OCI-LY7 (cell line): ENCODE data around the gene RBM5. TPM values are rescaled to one million over a fixed set of nuclear protein-coding genes. Genes with fewer than 3 reads are reported as not detected.

Experiments
- BruUV-seq: library from RNA; stranded (reverse); fragments of 400-500 nt; replicated peaks from 2 replicates; lab custom pipeline; 2021; lab: Mats Ljungman, UMichigan
- CTCF ChIA-PET: fragments of 300-600 bp; sonication (Branson Sonifier 250); formaldehyde crosslinking; loops from one replicate; lab custom pipeline; 2022; ENCODE audit warnings: antibody characterized with exemption; ENCODE audit not compliant: unreplicated experiment; lab: Charles Lee
- POLR2A ChIA-PET: fragments of 300-600 bp; sonication (Branson Sonifier 250); formaldehyde crosslinking; loops from one replicate; lab custom pipeline; 2022; ENCODE audit warnings: antibody characterized with exemption; lab: Charles Lee
- DNase-seq: peaks from one replicate; pipeline ENCODE4 v3.0.0-alpha.2; 2015; ENCODE audit warnings: low spot score
- H2AFZ ChIP-seq: fragments of 200-600 bp; sonication (generic), shearing (Covaris generic); 2 replicates; pipeline ENCODE4 v1.6.1; 2014; ENCODE audit warnings: mild to moderate bottlenecking, antibody characterized with exemption, low read length, moderate library complexity
- H3K27ac ChIP-seq: fragments of 200-600 bp; sonication (generic); 2 replicates; pipeline ENCODE4 v1.5.1; 2014; ENCODE audit warnings: mixed run types, low read depth, mild to moderate bottlenecking, moderate library complexity, low read length, inconsistent platforms; ENCODE audit not compliant: poor library complexity, severe bottlenecking
- H3K36me3 ChIP-seq: fragments of 200-600 bp; sonication (generic); 2 replicates; pipeline ENCODE4 v1.6.1; 2014; ENCODE audit warnings: mild to moderate bottlenecking, antibody characterized with exemption, low read length, moderate library complexity, mixed read lengths; ENCODE audit not compliant: insufficient read depth
- H3K4me1 ChIP-seq: fragments of 200-600 bp; sonication (generic); 2 replicates; pipeline ENCODE4 v1.5.1; 2014; ENCODE audit warnings: mild to moderate bottlenecking, low read length; ENCODE audit not compliant: insufficient read depth, poor library complexity, severe bottlenecking
- H3K4me2 ChIP-seq: fragments of 200-600 bp; sonication (generic); 2 replicates; pipeline ENCODE4 v1.6.1; 2014; ENCODE audit warnings: mild to moderate bottlenecking, low read length
- H3K4me3 ChIP-seq: fragments of 200-600 bp; sonication (generic); 2 replicates; pipeline ENCODE4 v1.5.1; 2014; ENCODE audit warnings: mild to moderate bottlenecking, low read depth, low read length; ENCODE audit not compliant: poor library complexity, severe bottlenecking
- H3K79me2 ChIP-seq: fragments of 200-600 bp; sonication (generic); 2 replicates; pipeline ENCODE4 v1.6.1; 2016; ENCODE audit warnings: low read depth, mild to moderate bottlenecking, low read length, moderate library complexity, mixed read lengths; ENCODE audit not compliant: insufficient read depth
- H3K9me2 ChIP-seq: fragments of 200-600 bp; sonication (generic); 2 replicates; pipeline ENCODE4 v1.6.1; 2016; ENCODE audit warnings: mild to moderate bottlenecking, low read length, mixed read lengths; ENCODE audit not compliant: insufficient read depth
- H3K9me3 ChIP-seq: fragments of 200-600 bp; sonication (generic); 2 replicates; pipeline ENCODE4 v1.6.1; 2014; ENCODE audit warnings: mild to moderate bottlenecking, mixed run types, low read length, mixed read lengths
- H4K20me1 ChIP-seq: fragments of 200-600 bp; sonication (generic); 2 replicates; pipeline ENCODE4 v1.6.1; 2014; ENCODE audit warnings: mild to moderate bottlenecking, antibody characterized with exemption, low read length, moderate library complexity, mixed read lengths; ENCODE audit not compliant: insufficient read depth
- EZH2phosphoT487 ChIP-seq: fragments of 200-600 bp; sonication (generic); IDR thresholded peaks from 2 replicates; pipeline ENCODE4 v1.6.1; 2018; ENCODE audit warnings: low read depth, borderline replicate concordance, mild to moderate bottlenecking, mixed run types, antibody characterized with exemption, low read length, moderate library complexity, mixed read lengths
- intact Hi-C: fragments of 100-400 bp; cut with micrococcal nuclease; formaldehyde crosslinking; loops from one replicate; pipeline ENCODE4 v1.10.0; 2022; ENCODE audit not compliant: unreplicated experiment
- total RNA-seq, 2 experiments: library from RNA; depleted of rRNA in 1 of 2; stranded (reverse); fragments of >200 nt in 1 of 2; shearing (Covaris generic) in 1 of 2; gene quantifications; 2 replicates each; pipeline ENCODE4 v1.2.3, GENCODE V29; 2014 to 2022
- TF ChIP-seq, protein P1 (sequence below): fragments of 200-600 bp; sonication (generic); conservative IDR thresholded peaks from 2 replicates; pipeline ENCODE4 v1.5.1; 2014; ENCODE audit warnings: mild to moderate bottlenecking, antibody characterized with exemption, low read length, moderate library complexity, mixed read lengths

Gene RBM5
- total RNA-seq, 2 experiments from 2014 or later, result 139 to 197 TPM

DNA sequence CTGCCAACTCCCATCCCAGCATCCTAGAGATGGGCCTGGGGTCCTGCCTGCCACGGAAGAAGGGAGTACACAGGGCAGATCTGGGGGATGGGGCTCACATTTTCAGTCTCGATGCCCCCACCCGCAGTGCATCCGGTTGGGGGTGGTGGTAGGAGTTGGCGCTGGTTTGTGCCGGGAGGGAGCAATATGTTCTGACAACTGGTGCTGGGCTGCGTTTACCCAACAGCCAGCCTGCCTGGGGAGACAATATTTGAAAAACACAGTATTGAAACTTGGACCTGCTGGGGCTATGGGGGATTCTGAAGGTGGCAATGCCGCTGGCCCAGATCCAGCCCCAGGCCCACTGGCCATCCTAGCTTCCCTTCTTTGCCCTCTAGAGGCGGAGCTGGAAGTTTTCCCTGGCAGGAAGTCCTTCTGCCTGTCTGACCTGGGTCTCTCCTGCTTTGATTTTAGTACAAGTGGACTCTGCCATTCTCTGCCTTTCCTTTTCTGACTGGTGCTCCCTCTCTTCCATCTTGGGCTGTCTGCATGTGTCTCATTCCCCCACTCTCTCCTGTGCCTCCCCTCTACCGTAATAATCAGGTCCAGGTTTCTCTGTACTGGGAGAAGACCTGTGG, 69.9 kb downstream of the RBM5 start:
- Histone ChIP-seq H3K27ac (no peak overlapping the region), H4K20me1 (no peaks in the 10 kb centered on the region), H3K9me3 (no peaks in the 10 kb centered on the region), H3K4me3 (no peak overlapping the region), H3K4me1 (peaks cover 5% of the 10 kb centered on the region), H3K36me3 (no peaks in the 10 kb centered on the region), H3K4me2 (no peak overlapping the region), H3K9me2 (no peaks in the 10 kb centered on the region), H2AFZ (no peak overlapping the region), H3K79me2 (no peaks in the 10 kb centered on the region)
- intact Hi-C loops, result no loop called here
- POLR2A ChIA-PET, result no interaction called here
- CTCF ChIA-PET, result no interaction called here
- DNase-seq, result no peak
- TF ChIP-seq EZH2phosphoT487, result no peak
- TF ChIP-seq, protein P1, sequence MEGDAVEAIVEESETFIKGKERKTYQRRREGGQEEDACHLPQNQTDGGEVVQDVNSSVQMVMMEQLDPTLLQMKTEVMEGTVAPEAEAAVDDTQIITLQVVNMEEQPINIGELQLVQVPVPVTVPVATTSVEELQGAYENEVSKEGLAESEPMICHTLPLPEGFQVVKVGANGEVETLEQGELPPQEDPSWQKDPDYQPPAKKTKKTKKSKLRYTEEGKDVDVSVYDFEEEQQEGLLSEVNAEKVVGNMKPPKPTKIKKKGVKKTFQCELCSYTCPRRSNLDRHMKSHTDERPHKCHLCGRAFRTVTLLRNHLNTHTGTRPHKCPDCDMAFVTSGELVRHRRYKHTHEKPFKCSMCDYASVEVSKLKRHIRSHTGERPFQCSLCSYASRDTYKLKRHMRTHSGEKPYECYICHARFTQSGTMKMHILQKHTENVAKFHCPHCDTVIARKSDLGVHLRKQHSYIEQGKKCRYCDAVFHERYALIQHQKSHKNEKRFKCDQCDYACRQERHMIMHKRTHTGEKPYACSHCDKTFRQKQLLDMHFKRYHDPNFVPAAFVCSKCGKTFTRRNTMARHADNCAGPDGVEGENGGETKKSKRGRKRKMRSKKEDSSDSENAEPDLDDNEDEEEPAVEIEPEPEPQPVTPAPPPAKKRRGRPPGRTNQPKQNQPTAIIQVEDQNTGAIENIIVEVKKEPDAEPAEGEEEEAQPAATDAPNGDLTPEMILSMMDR, result no peak
- no TSS peak for BruUV-seq

DNA sequence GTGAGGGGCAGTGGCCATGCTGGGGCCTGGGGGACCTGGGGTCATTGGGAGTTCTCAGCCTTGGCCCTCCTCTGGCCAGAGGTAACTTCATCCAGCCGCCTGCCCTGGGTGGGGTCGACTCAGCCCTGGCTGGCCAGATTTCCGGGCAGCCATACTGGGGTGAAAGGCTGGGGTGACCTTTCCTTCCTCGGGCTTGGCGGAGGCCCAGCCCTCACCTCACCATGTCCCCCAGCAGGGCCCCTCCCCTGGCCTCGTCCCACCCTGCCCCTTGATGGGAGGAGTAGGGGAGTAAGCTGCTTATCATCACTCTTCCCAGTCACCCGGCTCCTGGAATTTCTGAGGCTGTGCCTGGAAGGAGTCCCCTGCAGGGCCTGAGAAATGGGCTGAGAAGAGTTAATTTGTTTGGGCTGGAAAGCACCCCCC, 71.9 kb downstream of the RBM5 start:
- Histone ChIP-seq H3K36me3 (no peaks in the 10 kb centered on the region), H3K9me2 (no peaks in the 10 kb centered on the region), H3K4me2 (no peak overlapping the region), H2AFZ (no peak overlapping the region), H3K4me1 (no peaks in the 10 kb centered on the region), H3K79me2 (no peaks in the 10 kb centered on the region), H3K9me3 (no peaks in the 10 kb centered on the region), H3K27ac (no peak overlapping the region), H4K20me1 (no peaks in the 10 kb centered on the region), H3K4me3 (no peak overlapping the region)
- BruUV-seq, result no TSS peak
- DNase-seq, result no peak
- CTCF ChIA-PET, result no interaction called here
- TF ChIP-seq, protein P1, result no peak
- no peak for TF ChIP-seq EZH2phosphoT487
- POLR2A ChIA-PET, result no interaction called here
- intact Hi-C loops, result no loop called here

DNA sequence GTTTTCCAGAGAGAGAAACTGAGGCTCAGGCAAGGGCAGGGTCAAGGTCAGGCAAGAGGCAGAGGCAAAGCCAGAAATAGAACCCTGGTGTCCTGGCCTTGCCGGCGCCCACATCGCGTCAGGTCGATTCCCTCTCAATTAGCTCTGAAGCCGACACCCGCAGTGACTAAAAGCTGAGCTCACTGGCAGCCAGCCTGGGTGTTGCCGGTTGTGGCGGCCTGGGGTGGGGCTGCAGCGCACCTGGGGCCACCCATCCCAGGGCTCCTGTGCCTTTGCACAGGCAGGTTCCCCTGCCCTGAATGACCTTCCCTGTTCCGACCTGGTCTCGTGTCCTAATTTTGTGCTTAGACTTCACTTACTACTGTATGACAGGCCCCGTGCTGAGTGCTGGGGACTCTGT, 72.6 kb downstream of the RBM5 start:
- Histone ChIP-seq H3K79me2 (no peaks in the 10 kb centered on the region), H2AFZ (no peak overlapping the region), H4K20me1 (no peaks in the 10 kb centered on the region), H3K36me3 (no peaks in the 10 kb centered on the region), H3K4me3 (no peak overlapping the region), H3K4me1 (no peaks in the 10 kb centered on the region), H3K27ac (no peak overlapping the region), H3K4me2 (no peak overlapping the region), H3K9me2 (no peaks in the 10 kb centered on the region), H3K9me3 (no peaks in the 10 kb centered on the region)
- intact Hi-C loops, result no loop called here
- BruUV-seq, result no TSS peak
- TF ChIP-seq, protein P1, result no peak
- TF ChIP-seq EZH2phosphoT487, result no peak
- ChIA-PET POLR2A (no interaction called here), CTCF (no interaction called here)
- no peak for DNase-seq
